SK-N-MC (cell line): ENCODE measurements around the gene CCDC57.

Source experiments
- EZH2 ChIP-seq: fragments of 200-600 bp; sonication (generic); IDR thresholded peaks from one replicate; pipeline ENCODE4 v1.6.1; 2017; ENCODE audit warnings: antibody characterized with exemption
- FOXP2 ChIP-seq: optimal IDR thresholded peaks from 2 replicates; pipeline ENCODE3; 2011; ENCODE audit warnings: mild to moderate bottlenecking, moderate library complexity; ENCODE audit not compliant: insufficient read depth; ENCODE audit errors: extremely low read length, control extremely low read depth

- TF ChIP-seq EZH2 (no peak), FOXP2 (no peak)
Observed at GRCh38 chr17:82232876-82233785, 20.5 kb upstream of the CCDC57 start.
